Ishikawa (cell line): Measurements from ENCODE around the gene RNU7-1.

Experiments
- CEBPB ChIP-seq: IDR thresholded peaks from 2 replicates; pipeline ENCODE4 v1.6.1; 2012
- CREB1 ChIP-seq: IDR thresholded peaks from 2 replicates; pipeline ENCODE4 v1.6.1; 2012; ENCODE audit warnings: low read depth
- EGR1 ChIP-seq: IDR thresholded peaks from 2 replicates; pipeline ENCODE4 v1.6.1; 2012
- EP300 ChIP-seq: IDR thresholded peaks from 2 replicates; pipeline ENCODE4 v1.6.1; 2012; ENCODE audit warnings: borderline replicate concordance
- FOXM1 ChIP-seq: IDR thresholded peaks from 2 replicates; pipeline ENCODE4 v1.6.1; 2012; ENCODE audit warnings: low read depth, borderline replicate concordance
- NFIC ChIP-seq: IDR thresholded peaks from 2 replicates; pipeline ENCODE4 v1.6.1; 2012
- RAD21 ChIP-seq: IDR thresholded peaks from 2 replicates; pipeline ENCODE4 v1.6.1; 2012; ENCODE audit warnings: low read depth
- TAF1 ChIP-seq: IDR thresholded peaks from 2 replicates; pipeline ENCODE4 v1.6.1; 2012; ENCODE audit warnings: low read depth, mild to moderate bottlenecking
- TCF12 ChIP-seq: IDR thresholded peaks from 2 replicates; pipeline ENCODE4 v1.6.1; 2012; ENCODE audit warnings: low read depth
- TEAD4 ChIP-seq: IDR thresholded peaks from 2 replicates; pipeline ENCODE4 v1.6.1; 2012
- YY1 ChIP-seq: IDR thresholded peaks from 2 replicates; pipeline ENCODE4 v1.6.1; 2012; ENCODE audit warnings: low read depth
- ZBTB7A ChIP-seq: IDR thresholded peaks from 2 replicates; pipeline ENCODE4 v1.6.1; 2012; ENCODE audit warnings: low read depth
- TF ChIP-seq, protein P1 (sequence below): IDR thresholded peaks from 2 replicates; pipeline ENCODE4 v1.6.1; 2012; ENCODE audit warnings: low read depth, mild to moderate bottlenecking
- TF ChIP-seq, protein P2 (sequence below): IDR thresholded peaks from 2 replicates; pipeline ENCODE4 v1.6.1; 2012
- TF ChIP-seq, protein P3 (sequence below): IDR thresholded peaks from 2 replicates; pipeline ENCODE4 v1.6.1; 2012

RNU7-1 gene

DNA sequence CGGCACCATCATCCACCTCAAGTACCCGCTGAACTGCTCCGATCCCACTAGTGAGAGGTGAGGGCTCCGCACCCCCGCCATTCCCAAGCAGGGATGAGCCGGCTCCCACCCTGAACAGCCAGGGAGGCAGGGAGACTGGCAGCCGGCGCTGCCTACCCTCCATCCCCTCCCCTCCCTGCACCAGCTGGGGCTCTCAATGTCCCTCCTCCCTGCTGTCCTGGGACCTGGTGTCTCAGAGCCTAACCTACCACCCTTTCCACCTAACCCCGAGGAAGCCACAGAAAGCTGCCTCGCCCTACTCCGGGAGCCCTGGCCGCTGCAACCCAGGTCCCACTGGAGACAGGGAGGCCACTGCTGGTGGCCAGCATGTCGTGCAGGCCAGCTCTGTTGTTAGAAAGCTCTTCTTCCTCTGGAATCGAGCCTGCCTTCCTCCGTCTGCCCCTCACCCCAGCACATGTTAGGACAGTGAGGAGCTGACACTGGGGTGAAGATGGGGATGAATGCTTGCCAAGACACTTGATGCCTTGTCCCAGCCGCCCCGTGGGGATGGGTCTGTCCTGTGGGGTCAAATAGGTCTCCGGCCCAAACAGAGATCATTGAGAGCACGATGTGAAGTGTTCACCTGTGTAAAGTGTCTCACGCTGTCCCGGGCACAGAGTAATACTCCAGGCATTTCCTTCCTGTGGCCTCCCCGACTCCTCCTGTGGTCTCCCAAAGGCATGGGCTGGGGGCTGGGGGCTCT lies 8.7 kb downstream of the RNU7-1 start:
- TF ChIP-seq ZBTB7A, result no peak
- no peak for TF ChIP-seq CEBPB
- no peak for TF ChIP-seq EGR1
- TF ChIP-seq, protein P1, sequence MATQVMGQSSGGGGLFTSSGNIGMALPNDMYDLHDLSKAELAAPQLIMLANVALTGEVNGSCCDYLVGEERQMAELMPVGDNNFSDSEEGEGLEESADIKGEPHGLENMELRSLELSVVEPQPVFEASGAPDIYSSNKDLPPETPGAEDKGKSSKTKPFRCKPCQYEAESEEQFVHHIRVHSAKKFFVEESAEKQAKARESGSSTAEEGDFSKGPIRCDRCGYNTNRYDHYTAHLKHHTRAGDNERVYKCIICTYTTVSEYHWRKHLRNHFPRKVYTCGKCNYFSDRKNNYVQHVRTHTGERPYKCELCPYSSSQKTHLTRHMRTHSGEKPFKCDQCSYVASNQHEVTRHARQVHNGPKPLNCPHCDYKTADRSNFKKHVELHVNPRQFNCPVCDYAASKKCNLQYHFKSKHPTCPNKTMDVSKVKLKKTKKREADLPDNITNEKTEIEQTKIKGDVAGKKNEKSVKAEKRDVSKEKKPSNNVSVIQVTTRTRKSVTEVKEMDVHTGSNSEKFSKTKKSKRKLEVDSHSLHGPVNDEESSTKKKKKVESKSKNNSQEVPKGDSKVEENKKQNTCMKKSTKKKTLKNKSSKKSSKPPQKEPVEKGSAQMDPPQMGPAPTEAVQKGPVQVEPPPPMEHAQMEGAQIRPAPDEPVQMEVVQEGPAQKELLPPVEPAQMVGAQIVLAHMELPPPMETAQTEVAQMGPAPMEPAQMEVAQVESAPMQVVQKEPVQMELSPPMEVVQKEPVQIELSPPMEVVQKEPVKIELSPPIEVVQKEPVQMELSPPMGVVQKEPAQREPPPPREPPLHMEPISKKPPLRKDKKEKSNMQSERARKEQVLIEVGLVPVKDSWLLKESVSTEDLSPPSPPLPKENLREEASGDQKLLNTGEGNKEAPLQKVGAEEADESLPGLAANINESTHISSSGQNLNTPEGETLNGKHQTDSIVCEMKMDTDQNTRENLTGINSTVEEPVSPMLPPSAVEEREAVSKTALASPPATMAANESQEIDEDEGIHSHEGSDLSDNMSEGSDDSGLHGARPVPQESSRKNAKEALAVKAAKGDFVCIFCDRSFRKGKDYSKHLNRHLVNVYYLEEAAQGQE, result no peak
- no peak for TF ChIP-seq TCF12
- no peak for TF ChIP-seq TAF1
- no peak for TF ChIP-seq TEAD4
- TF ChIP-seq FOXM1, result no peak
- TF ChIP-seq YY1, result no peak
- no peak for TF ChIP-seq CREB1
- TF ChIP-seq EP300, result no peak
- no peak for TF ChIP-seq RAD21
- TF ChIP-seq, protein P2, sequence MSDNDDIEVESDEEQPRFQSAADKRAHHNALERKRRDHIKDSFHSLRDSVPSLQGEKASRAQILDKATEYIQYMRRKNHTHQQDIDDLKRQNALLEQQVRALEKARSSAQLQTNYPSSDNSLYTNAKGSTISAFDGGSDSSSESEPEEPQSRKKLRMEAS, result no peak
- TF ChIP-seq, protein P3, sequence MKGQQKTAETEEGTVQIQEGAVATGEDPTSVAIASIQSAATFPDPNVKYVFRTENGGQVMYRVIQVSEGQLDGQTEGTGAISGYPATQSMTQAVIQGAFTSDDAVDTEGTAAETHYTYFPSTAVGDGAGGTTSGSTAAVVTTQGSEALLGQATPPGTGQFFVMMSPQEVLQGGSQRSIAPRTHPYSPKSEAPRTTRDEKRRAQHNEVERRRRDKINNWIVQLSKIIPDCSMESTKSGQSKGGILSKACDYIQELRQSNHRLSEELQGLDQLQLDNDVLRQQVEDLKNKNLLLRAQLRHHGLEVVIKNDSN, result no peak

DNA sequence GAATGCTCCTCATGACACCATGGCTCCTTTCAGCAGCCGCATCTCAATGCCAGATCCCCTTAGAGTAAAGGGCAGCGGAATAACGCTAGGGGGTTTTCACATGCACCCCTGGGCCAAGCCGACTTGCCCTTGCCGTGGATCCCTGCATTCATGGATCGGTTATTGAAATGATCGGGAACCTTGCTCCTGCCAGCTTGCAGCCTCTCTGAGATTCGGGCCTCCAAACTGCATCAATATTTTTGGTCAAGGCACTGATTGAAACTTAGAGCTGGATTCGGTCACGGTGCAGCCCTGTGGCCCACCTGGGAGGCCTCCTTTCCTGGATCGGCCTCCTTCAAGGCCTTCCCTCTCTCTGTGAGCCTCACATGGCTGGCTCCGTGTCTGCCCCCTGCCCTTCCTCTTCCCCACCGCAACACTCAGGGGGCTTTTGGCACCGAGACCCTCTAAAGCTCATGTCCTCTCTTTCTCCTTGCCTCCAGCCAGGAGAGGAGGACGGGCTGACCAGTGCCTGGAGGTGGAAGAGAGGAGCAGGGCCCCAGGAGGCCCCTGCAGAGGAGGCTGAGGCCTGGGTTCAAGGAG lies 9.3 kb downstream of the RNU7-1 start:
- TF ChIP-seq CREB1 (no peak), RAD21 (no peak), FOXM1 (no peak), TAF1 (no peak), ZBTB7A (no peak), YY1 (no peak), TCF12 (no peak)
- TF ChIP-seq, protein P1, result no peak
- TF ChIP-seq, protein P3, result no peak

DNA sequence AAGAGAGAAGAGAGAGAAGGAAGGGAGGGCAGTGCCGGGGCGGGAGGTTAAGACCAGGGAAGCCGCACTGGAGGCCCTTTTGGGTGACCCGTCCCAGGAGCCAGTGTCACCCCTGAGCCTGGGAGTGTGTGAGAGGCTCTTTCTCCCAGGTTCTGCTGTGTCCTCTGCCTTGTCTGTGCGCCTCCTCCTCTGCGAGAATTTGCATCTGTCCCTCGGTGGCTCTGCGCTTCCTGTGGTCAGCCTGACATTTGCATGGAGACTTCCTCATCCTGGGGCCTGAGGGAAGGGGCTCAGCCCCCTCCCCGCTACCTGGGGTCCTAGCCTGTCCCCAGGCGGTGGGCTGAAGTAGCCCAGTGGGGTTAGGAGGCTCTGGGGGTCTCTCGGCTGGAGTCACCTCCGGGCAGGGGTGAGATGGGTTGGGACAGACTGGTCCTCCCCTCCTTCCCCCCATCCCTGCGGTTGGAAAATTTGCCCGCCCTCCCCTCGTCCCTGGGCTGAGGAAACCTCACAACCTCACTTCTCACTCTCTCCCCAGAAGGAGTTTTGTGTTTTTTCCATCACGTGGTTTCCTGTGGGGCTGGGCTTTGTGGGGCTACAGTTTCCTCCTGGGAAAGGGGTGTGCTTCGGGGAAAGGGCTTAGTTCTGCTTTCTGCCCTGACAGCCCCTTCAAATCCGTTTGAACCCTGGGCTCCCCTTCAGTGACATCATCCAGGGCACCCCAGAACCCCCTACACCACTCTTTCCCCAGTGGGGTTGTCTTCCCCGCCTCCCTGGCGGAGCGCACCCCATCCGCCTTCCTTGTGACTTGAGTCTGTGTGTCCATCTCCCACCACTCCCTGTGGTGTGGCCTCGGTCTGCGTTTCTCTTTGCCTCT lies 10.1 kb downstream of the RNU7-1 start:
- TF ChIP-seq ZBTB7A (no peak), EP300 (no peak)

DNA sequence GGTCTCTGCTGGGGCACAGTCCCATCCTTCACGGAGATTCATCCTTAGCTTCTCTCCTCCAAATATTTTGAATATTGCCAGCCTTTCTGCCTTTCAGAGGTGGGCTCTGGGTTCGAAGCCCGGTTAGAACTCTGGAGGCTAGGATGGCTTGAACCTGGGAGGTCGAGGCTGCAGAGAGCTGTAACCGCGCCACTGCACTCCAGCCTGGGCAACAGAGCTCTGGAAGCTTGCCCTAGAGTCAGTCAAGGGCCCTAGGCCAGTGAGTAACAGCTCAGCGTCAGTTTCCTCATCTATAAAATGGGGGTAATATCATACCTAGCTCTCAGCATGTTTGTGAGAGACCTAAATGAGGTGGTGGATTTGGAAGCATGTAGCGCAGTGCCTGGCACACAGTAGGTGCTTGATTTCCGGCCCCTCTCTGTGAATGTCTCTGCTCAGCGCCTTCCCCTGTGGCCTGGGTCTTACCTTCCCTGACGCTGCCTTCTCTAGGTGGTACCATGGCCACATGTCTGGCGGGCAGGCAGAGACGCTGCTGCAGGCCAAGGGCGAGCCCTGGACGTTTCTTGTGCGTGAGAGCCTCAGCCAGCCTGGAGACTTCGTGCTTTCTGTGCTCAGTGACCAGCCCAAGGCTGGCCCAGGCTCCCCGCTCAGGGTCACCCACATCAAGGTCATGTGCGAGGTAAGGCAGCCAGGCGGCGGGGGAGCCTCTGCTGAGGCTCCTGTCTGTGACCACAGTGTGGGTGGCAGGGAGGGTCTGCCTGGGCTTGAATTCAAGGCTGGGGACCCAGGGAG lies 10.9 kb downstream of the RNU7-1 start:
- TF ChIP-seq YY1, result no peak
- TF ChIP-seq EP300, result no peak
- no peak for TF ChIP-seq FOXM1
- TF ChIP-seq TEAD4, result no peak
- no peak for TF ChIP-seq ZBTB7A
- TF ChIP-seq NFIC, result no peak
- no peak for TF ChIP-seq TCF12
- no peak for TF ChIP-seq TAF1
- TF ChIP-seq, protein P3, result no peak
- no peak for TF ChIP-seq CEBPB
- TF ChIP-seq EGR1, result no peak
